ENCODE data around the gene SEMA6A.

- TF ChIP-seq EZH2 (IDR thresholded peaks at IDR 0.05; ENCODE audit: low read depth, unreplicated experiment) (no peak), POLR2AphosphoS5 (IDR thresholded peaks at IDR 0.05; ENCODE audit: low read depth) (no peak), EZH2phosphoT487 (IDR thresholded peaks at IDR 0.05; ENCODE audit: unreplicated experiment) (no peak)
- TF ChIP-seq, protein P1, sequence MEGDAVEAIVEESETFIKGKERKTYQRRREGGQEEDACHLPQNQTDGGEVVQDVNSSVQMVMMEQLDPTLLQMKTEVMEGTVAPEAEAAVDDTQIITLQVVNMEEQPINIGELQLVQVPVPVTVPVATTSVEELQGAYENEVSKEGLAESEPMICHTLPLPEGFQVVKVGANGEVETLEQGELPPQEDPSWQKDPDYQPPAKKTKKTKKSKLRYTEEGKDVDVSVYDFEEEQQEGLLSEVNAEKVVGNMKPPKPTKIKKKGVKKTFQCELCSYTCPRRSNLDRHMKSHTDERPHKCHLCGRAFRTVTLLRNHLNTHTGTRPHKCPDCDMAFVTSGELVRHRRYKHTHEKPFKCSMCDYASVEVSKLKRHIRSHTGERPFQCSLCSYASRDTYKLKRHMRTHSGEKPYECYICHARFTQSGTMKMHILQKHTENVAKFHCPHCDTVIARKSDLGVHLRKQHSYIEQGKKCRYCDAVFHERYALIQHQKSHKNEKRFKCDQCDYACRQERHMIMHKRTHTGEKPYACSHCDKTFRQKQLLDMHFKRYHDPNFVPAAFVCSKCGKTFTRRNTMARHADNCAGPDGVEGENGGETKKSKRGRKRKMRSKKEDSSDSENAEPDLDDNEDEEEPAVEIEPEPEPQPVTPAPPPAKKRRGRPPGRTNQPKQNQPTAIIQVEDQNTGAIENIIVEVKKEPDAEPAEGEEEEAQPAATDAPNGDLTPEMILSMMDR (conservative IDR thresholded peaks at IDR 0.05; ENCODE audit: low read depth in 2 of 2), result no peak
- TF ChIP-seq, protein P2, sequence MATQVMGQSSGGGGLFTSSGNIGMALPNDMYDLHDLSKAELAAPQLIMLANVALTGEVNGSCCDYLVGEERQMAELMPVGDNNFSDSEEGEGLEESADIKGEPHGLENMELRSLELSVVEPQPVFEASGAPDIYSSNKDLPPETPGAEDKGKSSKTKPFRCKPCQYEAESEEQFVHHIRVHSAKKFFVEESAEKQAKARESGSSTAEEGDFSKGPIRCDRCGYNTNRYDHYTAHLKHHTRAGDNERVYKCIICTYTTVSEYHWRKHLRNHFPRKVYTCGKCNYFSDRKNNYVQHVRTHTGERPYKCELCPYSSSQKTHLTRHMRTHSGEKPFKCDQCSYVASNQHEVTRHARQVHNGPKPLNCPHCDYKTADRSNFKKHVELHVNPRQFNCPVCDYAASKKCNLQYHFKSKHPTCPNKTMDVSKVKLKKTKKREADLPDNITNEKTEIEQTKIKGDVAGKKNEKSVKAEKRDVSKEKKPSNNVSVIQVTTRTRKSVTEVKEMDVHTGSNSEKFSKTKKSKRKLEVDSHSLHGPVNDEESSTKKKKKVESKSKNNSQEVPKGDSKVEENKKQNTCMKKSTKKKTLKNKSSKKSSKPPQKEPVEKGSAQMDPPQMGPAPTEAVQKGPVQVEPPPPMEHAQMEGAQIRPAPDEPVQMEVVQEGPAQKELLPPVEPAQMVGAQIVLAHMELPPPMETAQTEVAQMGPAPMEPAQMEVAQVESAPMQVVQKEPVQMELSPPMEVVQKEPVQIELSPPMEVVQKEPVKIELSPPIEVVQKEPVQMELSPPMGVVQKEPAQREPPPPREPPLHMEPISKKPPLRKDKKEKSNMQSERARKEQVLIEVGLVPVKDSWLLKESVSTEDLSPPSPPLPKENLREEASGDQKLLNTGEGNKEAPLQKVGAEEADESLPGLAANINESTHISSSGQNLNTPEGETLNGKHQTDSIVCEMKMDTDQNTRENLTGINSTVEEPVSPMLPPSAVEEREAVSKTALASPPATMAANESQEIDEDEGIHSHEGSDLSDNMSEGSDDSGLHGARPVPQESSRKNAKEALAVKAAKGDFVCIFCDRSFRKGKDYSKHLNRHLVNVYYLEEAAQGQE (IDR thresholded peaks at IDR 0.05; ENCODE audit: unreplicated experiment), result no peak
These were observed 172.4 kb downstream of the SEMA6A start for GRCh38 chr5:116402235-116402634.

Data from GM23338 (cell line).